Stimulated activated CD4-positive, alpha-beta T cell treated with anti-CD3 and anti-CD28 coated beads, Interleukin-15, amount 100 ng/mL, for 24 hours (primary cell): ENCODE results near the gene CELF4.
"Not testable (repeated sequence)": the region's sequence is repeated elsewhere in the genome, so short reads cannot be mapped to it uniquely, and the experiment has no call there.

ENCODE experiments used
- DNase-seq: peaks from one replicate; pipeline ENCODE4 v3.0.0-alpha.2; 2020

The CELF4 gene

DNA sequence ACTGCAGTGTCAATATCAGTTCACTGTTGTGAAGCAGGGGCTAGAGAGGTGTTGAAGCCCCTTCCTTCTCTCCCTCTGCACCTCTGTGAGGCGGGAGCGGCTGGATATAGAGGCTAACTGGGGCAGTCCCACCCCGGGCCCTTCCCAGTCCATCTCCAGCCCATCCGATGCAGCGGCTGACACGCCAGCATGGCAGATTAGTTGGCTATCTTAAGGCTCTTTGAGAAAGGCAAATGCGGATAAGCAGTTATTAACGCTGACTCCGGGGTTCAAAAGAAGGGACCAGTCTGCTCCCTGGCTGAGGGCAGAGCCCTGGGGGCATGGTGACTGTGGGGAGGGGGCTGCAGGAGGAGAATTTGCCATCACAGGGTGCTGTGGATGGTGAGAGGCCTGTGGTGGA is 76.6 kb downstream of the CELF4 start:
- DNase-seq, result no peak

DNA sequence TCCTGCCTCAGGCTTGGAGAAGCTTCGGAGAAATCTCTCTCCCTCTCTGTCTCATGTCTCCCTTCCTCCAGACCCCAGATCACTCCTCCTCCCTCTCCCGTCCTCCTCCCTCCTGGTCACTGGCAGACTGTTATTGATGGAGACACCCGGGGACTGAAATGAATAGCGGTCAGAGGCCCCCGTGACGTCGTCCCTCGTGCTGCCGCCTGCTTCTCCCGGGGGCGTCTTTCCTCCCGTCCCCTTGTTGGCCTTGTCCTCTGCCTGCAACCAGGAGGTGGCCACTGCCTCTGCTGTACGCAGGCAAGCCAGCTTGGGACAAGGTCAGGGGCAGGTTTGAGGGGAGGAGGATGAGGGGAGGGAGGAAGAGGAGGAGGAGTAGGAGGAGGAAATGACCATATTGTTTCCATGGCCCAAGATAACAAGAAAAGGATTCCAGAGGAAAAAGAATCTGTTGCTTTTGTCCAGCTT is 78.2 kb downstream of the CELF4 start:
- DNase-seq, result no peak

DNA sequence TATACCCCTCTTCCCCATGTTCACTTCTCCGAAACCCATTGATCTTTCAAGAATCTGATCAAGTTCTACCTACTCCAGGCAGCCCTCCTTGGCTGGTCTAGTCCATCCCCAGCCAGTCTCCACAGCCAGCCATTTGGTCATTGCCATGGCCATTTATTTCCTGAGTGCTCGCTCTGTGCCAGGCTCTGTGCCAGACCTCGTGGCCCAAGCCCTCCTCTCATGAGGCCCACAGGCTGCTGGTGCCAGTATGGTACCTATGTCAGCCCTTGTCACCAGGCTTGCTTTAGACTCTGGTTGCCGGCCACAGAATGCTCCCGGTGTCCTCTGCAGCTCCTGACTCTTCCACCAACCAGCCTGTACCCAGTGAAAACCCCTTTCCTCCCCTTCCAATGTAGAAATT is 78.8 kb downstream of the CELF4 start:
- DNase-seq, result no peak

DNA sequence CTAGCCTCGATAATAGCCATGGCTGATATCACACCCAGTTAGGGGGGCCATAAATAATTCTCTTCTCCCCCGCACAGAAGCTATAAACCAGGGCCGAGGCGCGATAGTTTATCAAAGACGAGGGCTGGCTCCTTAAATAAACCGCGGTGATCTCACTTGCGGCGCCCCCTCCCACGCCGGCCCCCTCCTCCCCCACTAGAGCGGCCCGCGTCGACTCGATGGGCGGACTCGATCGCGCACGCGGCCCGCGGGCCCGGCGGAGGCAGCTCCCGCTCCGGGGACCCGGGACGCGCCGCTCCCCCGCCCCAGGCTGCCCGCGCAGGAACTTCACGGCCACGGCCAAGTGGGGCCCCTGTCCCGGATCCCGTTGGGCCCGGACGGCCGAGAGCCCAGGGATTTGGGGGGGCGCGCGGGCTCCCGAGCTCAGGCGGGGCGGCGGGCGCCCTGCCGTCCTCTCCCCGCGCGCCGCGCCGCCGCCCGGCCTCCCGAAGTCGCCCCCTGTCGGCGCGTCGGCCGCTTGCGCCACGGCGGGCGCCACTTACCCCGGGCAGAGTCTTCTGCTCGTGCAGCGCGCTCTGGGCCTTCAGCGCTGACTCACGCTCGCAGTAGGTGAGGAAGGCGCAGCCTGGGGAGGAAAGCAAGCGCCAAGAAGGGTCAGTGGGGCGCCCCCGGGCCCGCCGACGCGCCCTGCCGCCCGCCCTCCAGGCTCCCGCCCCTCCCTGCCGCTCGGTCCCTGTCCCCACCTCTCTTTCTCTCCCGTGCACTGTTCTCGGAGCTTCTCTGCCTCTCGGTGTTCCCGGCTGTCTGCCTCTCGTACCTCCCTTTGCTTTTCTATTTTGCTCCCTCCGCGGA is 80.4 kb downstream of the CELF4 start:
- DNase-seq, result peak; percentile 48

DNA sequence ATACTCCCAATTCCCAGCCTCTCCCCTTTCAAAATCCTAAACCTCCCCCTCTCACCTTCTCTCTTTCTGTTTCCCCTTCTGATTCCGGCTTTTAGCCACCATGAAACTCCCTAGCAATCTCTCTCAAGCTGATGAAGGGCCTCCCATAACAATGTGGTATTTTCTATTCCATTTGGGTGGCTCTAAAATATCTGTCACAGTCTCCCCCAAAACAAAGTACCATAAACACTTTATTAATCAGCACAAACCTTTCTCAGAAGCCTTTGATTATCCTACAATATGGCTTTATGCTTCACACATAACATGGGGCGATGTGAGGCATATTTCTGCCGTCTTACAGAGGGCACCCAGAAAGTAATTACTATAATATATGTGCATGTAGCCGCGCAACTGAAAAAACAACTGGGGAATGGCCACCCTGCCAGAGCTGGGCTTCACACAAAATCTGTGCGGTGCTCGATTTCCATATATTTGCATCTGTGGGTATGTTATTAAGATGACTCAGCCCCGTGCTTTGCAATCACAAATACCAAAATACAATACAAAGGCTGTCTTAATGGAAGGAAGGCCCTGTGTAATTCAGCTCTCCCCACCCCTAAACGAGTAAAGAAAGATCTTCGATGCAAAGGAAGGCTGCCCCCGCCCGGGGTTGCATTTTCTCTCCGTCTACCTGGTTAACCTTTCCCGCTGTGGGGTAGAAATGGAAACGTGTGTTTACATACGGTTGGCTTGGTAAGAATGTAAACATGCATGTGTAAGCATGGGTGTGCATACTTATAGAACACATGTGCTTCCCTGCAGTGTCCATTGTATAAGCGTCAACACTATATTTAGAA is 81.4 kb downstream of the CELF4 start:
- DNase-seq, result no peak

DNA sequence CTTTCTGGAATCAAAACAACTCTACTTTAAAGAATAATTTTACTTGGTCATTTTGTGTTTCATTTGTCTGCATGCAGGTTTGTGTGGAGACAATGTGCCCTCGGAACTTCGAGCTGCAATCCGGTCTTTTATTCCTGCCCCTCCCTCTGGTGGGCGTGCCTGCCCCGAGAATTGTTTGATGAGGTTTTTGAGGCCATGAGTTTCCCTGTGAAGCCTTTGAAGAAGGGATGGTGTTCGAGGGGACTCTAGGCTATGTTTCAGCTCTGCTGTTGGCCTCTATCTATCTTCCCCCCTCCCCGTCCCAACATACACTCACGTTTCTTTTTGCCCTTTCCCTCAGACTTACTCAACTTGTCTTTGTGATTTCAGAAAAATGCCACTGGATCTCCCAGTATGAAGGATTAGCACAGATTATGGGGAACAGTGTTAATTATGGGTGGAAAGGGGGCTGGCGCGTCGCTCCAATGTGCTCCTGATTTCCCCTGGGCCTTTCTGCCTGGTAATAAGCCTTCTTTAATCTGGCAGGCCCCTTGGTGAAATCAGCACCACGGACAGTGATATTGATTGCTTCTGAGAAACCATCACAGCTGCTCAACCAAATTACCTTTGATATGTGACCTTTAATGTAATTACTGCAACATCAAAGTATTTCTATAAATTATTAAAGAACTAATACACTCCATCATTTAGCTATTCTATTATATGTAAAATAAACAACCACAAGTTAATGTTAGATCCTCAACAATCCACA is 82.2 kb downstream of the CELF4 start:
- DNase-seq, result no peak

DNA sequence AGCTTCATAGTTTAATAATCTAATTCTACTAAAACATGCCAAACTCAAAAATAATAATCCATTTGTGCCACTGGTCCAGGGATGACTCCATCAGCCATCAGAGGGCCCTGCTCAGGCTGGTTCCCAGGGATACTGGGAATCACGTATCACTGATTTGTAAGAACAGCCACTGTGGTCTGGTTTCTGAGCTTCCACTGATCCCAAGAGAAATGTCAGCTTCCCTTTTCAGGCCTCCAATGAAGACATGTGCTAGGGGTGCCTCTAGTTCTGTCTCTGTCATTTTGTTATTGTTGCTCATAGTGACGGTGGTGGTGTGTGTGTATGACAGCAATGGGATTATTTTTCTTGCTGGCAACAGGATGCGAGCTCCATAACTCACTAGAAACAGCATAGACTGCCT is 83.2 kb downstream of the CELF4 start:
- DNase-seq, result no peak

DNA sequence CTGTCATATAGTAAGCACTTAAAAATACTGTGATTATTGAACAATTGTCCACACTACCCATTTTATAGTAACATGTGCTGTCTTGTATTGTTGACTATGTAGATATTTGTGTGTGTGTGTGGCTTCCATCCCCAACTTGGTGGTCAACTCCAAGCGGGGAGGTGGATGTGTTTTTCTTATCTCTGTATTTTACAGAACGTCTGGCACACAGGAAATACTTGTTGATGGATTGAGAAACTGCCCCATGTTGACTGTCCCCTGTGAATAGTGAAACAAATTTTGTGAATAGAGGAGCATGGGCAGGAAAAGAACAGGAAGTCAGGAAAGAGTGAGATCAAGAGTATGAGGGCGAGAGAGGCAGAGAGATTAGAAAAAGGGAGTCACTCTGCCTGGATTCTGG is 83.6 kb downstream of the CELF4 start:
- no peak for DNase-seq

DNA sequence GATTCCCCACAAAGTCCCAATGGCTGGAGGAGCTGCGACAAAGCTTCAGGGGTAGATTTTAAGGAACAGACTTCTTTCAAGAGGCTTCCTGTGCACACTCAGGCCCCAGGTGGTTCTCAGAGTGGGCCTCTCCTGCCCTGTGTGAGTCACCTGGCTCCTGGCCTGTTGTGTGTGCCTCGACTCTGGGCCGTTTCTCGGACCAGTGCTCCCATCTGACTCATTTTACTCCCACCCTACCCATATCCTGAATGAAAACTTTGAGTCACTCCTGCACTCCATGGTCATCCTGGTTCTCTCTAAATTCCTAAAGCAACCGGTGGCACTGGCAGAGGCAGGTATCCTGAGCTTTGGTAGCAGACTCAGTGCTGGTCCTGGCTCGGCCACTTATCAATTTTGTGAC is 84.1 kb downstream of the CELF4 start:
- no peak for DNase-seq

DNA sequence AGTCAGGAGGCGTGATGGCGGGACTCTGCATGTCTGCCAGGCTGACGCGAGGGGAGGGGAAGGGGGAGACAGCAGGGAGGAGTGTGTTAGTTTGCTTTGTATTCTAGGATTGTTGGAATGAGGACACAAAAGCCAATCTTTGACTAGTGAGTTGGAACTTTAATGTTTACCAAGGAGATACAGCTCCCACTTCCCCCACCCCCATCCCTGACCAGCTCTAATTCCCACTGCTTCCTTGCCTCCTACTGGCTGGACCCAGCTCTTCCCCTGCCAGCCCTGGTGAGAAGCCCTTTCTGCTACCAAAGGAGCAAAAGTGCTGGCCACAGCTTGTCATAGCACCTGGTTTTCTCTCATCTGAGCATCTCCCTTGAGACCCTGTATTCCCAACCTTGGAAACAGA is 84.5 kb downstream of the CELF4 start:
- no peak for DNase-seq

DNA sequence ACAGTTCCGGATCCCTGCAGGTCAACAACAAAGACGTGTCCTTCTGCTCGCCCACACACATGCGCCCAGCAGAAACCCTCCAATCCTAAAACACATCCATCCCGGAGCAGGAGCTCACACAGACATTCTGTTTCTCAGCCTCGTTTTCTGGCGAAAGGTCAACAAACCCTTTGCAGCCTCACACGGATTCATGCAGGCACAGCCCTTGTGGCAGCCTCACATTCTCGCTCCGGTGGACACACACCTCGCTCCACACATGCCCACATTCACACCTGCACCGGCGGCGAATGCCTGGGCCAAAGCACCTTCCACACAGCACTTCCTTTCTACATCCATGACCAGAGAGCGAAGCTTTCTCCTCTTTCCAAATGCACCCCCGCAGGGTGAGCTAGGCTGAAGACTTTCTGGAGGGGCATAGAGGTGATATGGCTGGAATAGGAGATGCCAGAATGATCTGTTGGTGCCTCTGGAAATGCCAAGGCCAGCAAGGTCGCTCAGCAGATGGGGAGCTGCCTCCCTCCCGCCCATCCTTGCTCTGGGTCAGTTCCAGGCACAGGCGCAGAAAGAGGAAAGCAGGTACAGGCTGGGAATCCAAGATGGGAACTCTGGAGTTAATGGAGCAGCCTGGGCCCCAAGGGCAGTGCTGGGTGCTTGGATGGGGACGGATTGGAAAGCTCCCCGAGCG is 88.8 kb downstream of the CELF4 start:
- DNase-seq, result no peak

DNA sequence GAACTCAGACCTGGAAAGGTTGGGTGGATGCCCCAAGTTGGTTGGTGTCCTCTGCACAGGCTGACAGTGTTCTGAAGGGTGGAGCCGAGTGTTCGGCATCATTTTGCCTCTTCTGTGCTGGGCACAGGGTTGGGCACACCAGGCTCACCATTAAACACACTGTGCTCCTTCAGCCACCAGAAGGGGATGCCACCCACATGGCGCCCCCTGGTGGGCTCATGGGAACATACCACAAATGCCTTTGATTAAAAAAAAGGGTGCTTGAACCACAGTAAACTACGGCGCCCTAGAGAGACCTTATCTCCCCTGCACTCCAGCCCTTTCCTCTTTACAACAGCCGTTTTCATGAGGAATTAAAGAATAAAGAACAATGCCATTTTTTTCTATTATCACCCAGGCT is 89.4 kb downstream of the CELF4 start:
- peak; percentile 43 for DNase-seq

DNA sequence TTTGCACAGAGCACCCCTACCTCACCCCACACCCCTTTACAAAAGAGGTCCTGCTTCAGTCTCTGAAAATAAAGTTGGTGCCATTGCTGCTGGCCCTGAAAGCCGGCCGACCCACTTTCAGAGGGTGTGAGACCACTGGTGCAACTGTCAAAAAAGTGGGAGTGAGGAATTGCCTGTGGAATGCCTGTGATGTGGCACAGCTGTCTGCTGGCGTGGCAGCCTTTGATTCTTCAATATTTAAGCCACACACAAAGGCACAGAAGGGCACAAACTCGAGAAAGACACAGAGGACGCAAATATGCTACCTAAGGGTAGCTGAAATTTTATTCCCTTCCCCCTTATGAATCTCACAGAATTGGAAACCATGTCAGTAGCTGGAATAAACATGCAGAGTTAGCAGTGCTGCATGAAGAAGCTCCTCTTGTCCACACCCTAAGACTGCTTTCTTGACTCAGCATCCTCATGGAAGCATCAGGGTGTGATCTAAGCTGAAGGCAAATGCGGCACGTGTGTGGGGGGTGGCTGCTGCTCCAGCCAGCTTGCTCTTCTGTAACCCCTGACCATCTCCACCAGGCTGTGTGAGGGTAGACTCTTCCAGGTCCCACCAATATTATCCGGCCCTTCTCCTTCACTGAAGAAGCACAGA is 92.3 kb downstream of the CELF4 start:
- no peak for DNase-seq

DNA sequence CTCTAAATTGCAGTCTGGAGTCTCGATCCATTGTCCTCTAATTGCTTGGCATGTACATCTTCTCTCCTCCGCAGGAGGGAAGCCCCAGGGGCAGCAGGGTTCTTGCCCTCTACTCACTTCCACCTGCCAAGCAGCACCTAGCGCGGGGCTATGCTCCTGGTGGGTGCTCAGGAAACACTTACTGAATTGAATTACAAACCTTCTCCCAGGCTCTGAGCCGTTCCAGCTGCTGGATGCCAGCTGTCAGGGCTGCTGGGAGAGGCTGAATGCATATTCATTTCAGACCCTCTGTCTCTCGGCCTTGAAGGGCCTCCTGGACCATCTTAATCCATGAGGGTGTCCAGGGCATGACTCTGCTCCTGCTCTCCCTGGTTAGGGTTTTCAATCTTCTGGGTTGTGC is 94.0 kb downstream of the CELF4 start:
- no peak for DNase-seq

DNA sequence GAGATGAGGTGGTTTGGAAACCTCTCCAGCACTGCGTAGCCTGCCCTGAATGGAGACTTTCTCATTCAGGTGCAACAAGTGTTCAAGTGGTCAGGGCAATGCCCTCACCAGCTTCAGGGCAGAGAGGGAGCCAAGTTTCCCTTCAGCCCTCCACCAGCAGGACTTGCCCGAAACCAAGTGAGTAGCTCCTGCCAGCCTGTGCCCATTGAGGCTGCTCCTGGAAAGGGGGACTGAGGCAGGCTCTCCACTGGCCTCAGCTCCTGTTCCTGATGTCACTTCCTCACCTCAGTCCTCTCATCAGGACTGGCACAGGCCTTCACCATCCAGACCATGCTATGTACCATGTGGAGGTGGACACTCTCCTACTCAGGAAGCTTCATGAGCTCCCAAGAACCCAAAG is 94.6 kb downstream of the CELF4 start:
- DNase-seq, result no peak

DNA sequence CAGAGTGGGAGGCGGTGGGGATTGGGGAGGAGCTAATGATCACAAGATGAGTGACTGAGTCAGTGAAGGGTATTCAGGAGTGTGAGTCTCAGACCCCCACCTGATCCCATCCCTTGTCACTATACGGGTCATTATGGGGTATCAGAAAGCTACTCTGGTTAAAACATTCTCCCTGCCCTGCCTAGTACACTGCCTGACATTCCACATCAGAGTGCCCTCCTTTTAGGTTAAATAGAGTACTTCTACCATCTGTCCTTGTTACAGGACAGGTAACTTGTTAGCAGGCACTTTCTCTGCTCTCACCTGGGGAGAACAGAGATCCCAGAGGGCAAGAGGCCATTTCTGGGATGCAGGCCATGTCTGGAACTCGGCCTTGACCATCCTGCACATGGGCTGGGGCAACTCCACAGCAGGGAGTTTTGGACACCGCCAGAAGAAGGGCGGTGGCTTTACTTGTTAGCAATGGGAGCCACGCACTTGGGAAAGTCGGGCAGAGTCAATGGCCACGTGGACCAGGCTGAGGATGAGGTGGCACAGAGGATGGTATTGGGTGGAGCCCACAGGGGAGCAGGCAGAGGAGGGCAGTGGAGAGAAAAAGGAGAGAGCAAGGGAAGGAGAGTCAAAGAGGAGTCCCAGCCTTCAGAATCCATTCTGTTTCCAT is 98.5 kb downstream of the CELF4 start:
- DNase-seq, result no peak

DNA sequence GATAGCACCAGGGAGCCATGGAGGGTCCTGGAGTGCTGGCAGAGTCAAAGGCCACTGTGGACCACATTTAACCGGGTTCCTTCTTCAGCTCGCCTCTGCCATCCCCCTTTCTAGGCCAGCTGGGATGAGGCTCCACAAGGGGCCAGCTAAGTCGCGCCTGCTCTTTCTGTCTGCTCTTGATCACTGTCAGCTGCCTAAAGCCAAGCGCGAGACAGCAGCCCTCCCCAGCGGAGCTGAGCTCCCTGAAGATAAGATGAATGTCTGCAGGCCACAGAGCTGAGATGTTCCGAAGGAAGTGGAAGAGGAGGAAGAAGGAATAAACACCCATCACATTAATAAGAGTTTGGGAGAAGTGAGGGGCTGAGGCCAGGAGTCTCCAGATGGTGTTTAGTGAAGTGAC is 99.6 kb downstream of the CELF4 start:
- DNase-seq, result no peak

DNA sequence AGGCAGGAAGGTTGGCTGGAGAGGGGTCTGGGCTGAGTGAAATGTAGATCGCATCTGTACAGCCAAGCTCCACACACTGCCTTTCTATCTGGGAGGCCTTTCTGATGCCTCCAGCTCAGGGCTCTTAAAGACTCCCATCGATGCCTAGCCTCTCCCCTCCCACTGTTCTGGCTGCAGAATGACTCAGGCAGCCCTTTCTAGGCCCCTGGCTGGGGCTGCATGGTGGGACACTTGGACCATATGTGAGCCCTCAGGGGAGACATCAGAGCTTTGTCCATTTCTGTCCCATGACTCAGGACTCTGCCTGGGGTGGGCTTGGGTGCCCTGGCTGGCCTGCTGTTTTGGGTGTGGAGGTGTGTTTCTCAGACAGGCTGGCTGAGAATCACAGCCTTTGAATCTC is 101.3 kb downstream of the CELF4 start:
- DNase-seq, result no peak

DNA sequence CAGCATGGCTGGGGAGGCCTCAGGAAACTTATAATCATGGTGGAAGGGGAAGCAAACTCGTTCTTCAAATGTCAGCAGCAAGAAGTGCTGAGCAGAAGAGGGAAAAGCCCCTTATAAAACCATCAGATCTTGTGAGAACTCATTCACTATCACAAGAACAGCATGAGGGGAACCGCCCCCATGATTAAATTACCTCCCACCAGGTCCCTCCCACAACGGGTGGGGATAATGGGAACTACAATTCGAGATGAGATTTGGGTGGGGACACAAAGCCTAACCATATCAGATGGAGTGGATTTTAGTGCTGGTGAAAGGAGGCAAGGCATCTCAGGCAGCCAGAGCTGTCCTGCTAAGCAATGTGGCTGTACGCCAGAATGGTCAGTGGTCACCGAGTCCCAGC is 104.3 kb downstream of the CELF4 start:
- not testable (repeated sequence) for DNase-seq

DNA sequence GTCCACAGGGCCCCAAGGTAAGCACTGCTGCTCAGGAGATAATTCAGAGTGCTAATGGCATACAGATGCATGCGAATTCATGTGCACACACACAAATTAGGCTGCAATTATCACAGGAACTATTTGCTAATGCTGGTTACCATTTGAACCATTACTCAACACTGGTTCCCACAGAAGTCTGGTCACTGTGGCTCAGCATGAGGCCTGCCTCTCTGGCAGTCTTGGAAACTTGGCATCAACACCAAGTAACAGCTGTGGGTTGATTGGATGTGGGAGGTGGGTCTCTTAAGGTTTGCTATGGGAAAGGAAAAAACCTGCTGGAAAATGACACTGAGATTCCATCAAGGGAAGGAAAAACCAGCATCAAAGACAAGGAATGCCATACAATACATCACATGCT is 105.0 kb downstream of the CELF4 start:
- DNase-seq, result no peak

DNA sequence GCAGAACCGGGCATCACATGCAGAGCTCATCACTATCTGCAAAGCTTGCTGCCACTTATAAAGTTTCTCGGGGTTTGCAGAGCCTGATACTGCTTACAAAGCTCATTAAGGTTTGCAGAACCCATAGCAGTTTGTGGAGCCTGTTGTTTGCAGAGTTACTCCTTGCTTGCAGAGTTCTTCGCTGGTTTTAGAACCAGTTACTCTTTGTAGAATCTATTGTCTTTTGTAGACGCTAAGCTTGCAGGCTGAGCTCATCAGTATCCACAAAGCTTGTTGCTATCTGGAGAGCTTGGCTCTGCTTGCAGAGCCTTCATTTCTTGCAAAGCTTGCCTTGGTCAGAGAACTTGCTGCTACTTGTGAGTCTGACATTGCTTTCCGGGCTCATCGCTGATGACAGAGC is 106.9 kb downstream of the CELF4 start:
- DNase-seq, result no peak

DNA sequence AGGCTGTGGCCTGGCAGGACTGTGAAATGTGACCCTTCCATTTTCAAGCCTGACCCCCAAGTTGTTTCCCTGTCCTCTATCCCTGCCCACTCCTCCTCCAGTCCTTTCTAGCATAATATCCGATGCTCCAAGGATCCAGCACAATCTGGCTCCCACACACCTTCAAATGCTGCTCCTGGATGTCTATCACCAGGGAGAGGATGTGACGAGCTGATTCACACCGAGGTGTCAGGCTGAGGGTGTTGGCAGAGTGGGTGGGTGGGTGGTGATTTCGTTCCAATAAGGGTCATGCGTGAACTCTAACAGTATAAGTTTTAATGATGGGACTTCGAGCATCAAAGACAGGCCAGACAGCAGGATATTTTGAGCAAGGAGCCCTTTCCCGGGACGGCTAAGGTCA is 107.8 kb downstream of the CELF4 start:
- no peak for DNase-seq
